H9 (cell line): Measurements from ENCODE around the gene LRRC3C. TPM values are rescaled to one million over a fixed set of nuclear protein-coding genes. Genes with fewer than 3 reads are reported as not detected.

ENCODE experiments used
- DNase-seq: peaks from one replicate; pipeline ENCODE4 v3.0.0-alpha.2; 2017
- H2AFZ ChIP-seq: one replicate; pipeline ENCODE4 v1.6.1; 2013; ENCODE audit warnings: mild to moderate bottlenecking, low read length, control low read depth, moderate library complexity
- H2AK5ac ChIP-seq: 2 replicates; pipeline ENCODE4 v1.6.1; 2013; ENCODE audit warnings: low read length, control low read depth, mixed read lengths; ENCODE audit not compliant: insufficient read length
- H2BK120ac ChIP-seq: one replicate; pipeline ENCODE4 v1.6.1; 2013; ENCODE audit warnings: low read depth, mild to moderate bottlenecking, low read length, control low read depth, inconsistent platforms; ENCODE audit not compliant: poor library complexity, severe bottlenecking
- H2BK12ac ChIP-seq: 2 replicates; pipeline ENCODE4 v1.6.1; 2013; ENCODE audit warnings: low read length, control low read depth, mixed read lengths, low read depth; ENCODE audit not compliant: insufficient read length
- H2BK15ac ChIP-seq: 2 replicates; pipeline ENCODE4 v1.6.1; 2013; ENCODE audit warnings: low read depth, low read length, control low read depth
- H2BK20ac ChIP-seq: one replicate; pipeline ENCODE4 v1.6.1; 2013; ENCODE audit warnings: low read depth, mild to moderate bottlenecking, low read length, control low read depth, inconsistent platforms; ENCODE audit not compliant: poor library complexity, severe bottlenecking
- H2BK5ac ChIP-seq: 2 replicates; pipeline ENCODE4 v1.6.1; 2013; ENCODE audit warnings: low read length, control low read depth, mixed read lengths; ENCODE audit not compliant: insufficient read length
- H3K14ac ChIP-seq: 2 replicates; pipeline ENCODE4 v1.6.1; 2013; ENCODE audit warnings: low read length, control low read depth; ENCODE audit not compliant: insufficient read depth
- H3K18ac ChIP-seq: 2 replicates; pipeline ENCODE4 v1.6.1; 2013; ENCODE audit warnings: low read depth, mild to moderate bottlenecking, mixed read lengths, low read length, control low read depth; ENCODE audit not compliant: insufficient read length
- H3K23ac ChIP-seq: 2 replicates; pipeline ENCODE4 v1.6.1; 2013; ENCODE audit warnings: low read length, control low read depth, mixed read lengths, low read depth; ENCODE audit not compliant: insufficient read length
- H3K23me2 ChIP-seq: 2 replicates; pipeline ENCODE4 v1.6.1; 2013; ENCODE audit warnings: low read depth, mild to moderate bottlenecking, mixed read lengths, low read length, control low read depth; ENCODE audit not compliant: insufficient read length, poor library complexity, severe bottlenecking
- H3K27ac ChIP-seq: 2 replicates; pipeline ENCODE4 v1.5.1; 2013; ENCODE audit warnings: low read length, control low read depth, mixed read lengths, low read depth; ENCODE audit not compliant: insufficient read length
- H3K27me3 ChIP-seq: 2 replicates; pipeline ENCODE4 v1.6.1; 2013; ENCODE audit warnings: low read length, control low read depth, inconsistent platforms; ENCODE audit not compliant: insufficient read depth
- H3K4ac ChIP-seq: 2 replicates; pipeline ENCODE4 v1.6.1; 2013; ENCODE audit warnings: low read depth, mild to moderate bottlenecking, control low read depth, inconsistent platforms, low read length, moderate library complexity
- H3K4me1 ChIP-seq: 2 replicates; pipeline ENCODE4 v1.6.1; 2013; ENCODE audit warnings: low read length, control low read depth, inconsistent platforms; ENCODE audit not compliant: insufficient read depth
- H3K4me2 ChIP-seq: 2 replicates; pipeline ENCODE4 v1.6.1; 2013; ENCODE audit warnings: low read length, control low read depth, mixed read lengths; ENCODE audit not compliant: insufficient read length, insufficient read depth
- H3K56ac ChIP-seq: 2 replicates; pipeline ENCODE4 v1.6.1; 2013; ENCODE audit warnings: low read depth, mild to moderate bottlenecking, mixed read lengths, low read length, control low read depth; ENCODE audit not compliant: insufficient read length
- H3K79me1 ChIP-seq: 2 replicates; pipeline ENCODE4 v1.6.1; 2013; ENCODE audit warnings: low read depth, mild to moderate bottlenecking, moderate library complexity, low read length, control low read depth, inconsistent platforms; ENCODE audit not compliant: insufficient read depth, poor library complexity, severe bottlenecking
- H3K79me2 ChIP-seq: 2 replicates; pipeline ENCODE4 v1.6.1; 2013; ENCODE audit warnings: low read length, control low read depth, inconsistent platforms; ENCODE audit not compliant: insufficient read depth
- H3K9ac ChIP-seq: 2 replicates; pipeline ENCODE4 v1.6.1; 2013; ENCODE audit warnings: low read length, control low read depth, mixed read lengths; ENCODE audit not compliant: insufficient read length; ENCODE audit errors: extremely low read depth
- H3K9me3 ChIP-seq: one replicate; pipeline ENCODE4 v1.6.1; 2013; ENCODE audit warnings: low read depth, low read length, inconsistent platforms; ENCODE audit not compliant: control insufficient read depth
- H3T11ph ChIP-seq: one replicate; pipeline ENCODE4 v1.6.1; 2013; ENCODE audit warnings: mild to moderate bottlenecking, low read length, control low read depth, inconsistent platforms
- H4K20me1 ChIP-seq: one replicate; pipeline ENCODE4 v1.6.1; 2013; ENCODE audit not compliant: control insufficient read depth, insufficient read length, insufficient read depth
- H4K5ac ChIP-seq: 2 replicates; pipeline ENCODE4 v1.6.1; 2013; ENCODE audit warnings: low read depth, mild to moderate bottlenecking, mixed read lengths, low read length, control low read depth; ENCODE audit not compliant: insufficient read length
- H4K8ac ChIP-seq: replicated peaks from 2 replicates; pipeline ENCODE4 v1.6.1; 2013; ENCODE audit warnings: low read length, control low read depth, mixed read lengths, low read depth; ENCODE audit not compliant: insufficient read length
- H4K91ac ChIP-seq: 2 replicates; pipeline ENCODE4 v1.6.1; 2013; ENCODE audit warnings: low read depth, mild to moderate bottlenecking, moderate library complexity, mixed read lengths, low read length, control low read depth; ENCODE audit not compliant: insufficient read length
- H3K27ac Mint-ChIP-seq, 3 experiments: 2 replicates in 2 of 3; 3 replicates in 1 of 3; pipeline ENCODE4 v1.8.0; 2020 to 2021; ENCODE audit warnings: mixed read lengths in 3 of 3, mild to moderate bottlenecking in 1 of 3, moderate library complexity in 1 of 3
- H3K27me3 Mint-ChIP-seq: 2 replicates; pipeline ENCODE4 v1.8.0; 2021; ENCODE audit warnings: low read depth, mild to moderate bottlenecking, moderate library complexity, mixed read lengths
- H3K36me3 Mint-ChIP-seq, 3 experiments: 2 replicates in 2 of 3; 3 replicates in 1 of 3; pipeline ENCODE4 v1.8.0; 2020 to 2021; ENCODE audit warnings: low read depth in 3 of 3, mixed read lengths in 3 of 3; ENCODE audit not compliant: insufficient read depth in 1 of 3
- H3K4me1 Mint-ChIP-seq, 2 experiments: 2 replicates each; pipeline ENCODE4 v1.8.0; 2020; ENCODE audit warnings: mixed read lengths in 2 of 2
- H3K4me3 Mint-ChIP-seq, 2 experiments: 2 replicates in 1 of 2; 3 replicates in 1 of 2; pipeline ENCODE4 v1.8.0; 2020 to 2021; ENCODE audit warnings: mild to moderate bottlenecking in 2 of 2, mixed read lengths in 2 of 2, moderate library complexity in 1 of 2
- H3K9me3 Mint-ChIP-seq, 2 experiments: 2 replicates in 1 of 2; 3 replicates in 1 of 2; pipeline ENCODE4 v1.8.0; 2020; ENCODE audit warnings: mild to moderate bottlenecking in 2 of 2, mixed read lengths in 2 of 2, moderate library complexity in 1 of 2
- CTCF ChIP-seq: fragments of 200-600 bp; sonication (generic); conservative IDR thresholded peaks from 3 replicates; pipeline ENCODE4 v1.8.0; 2021; ENCODE audit warnings: antibody characterized with exemption, mild to moderate bottlenecking
- WGBS: extraction: QIAGEN DNeasy Blood & Tissue Kit; methylation state at CpG from one replicate; pipeline ENCODE4 v1.1.7; 2013; ENCODE audit warnings: missing lambda C conversion rate, low lambda C conversion rate, mixed read lengths; ENCODE audit not compliant: insufficient read length; ENCODE audit errors: extremely low coverage; 5-methylcytosine and 5-hydroxymethylcytosine counted together
- total RNA-seq: library from RNA; stranded (reverse); gene quantifications from 2 replicates; pipeline ENCODE4 v1.2.1, GENCODE V29; 2021

Gene LRRC3C
- total RNA-seq, 1 experiment from 2014 or later, result not detected

GRCh38 chr17:39920218-39921210 is 7.0 kb upstream of the LRRC3C start:
- Mint-ChIP-seq H3K36me3 (peaks cover 21 to 47% (median 46%) of the 10 kb centered on the region in 3 experiments; a peak in 6 of 7 replicates), H3K9me3 (no peaks in the 10 kb centered on the region), H3K27ac (no peak overlapping the region), H3K4me1 (peaks cover 16% of the 10 kb centered on the region in 2 experiments), H3K27me3 (no peaks in the 10 kb centered on the region; the same call in 1 of the 2 replicates), H3K4me3 (no peak overlapping the region; a peak in 1 of 5 replicates)
- H3K14ac ChIP-seq, result no peak overlapping the region
- no peaks in the 10 kb centered on the region for H3K23me2 ChIP-seq
- H3K56ac ChIP-seq, result no peak overlapping the region
- H2BK120ac ChIP-seq, result no peak overlapping the region
- DNase-seq, result no peak
- H3K23ac ChIP-seq, result no peak overlapping the region
- peaks cover 4% of the 10 kb centered on the region; the same call in 1 of the 2 replicates for H3K79me2 ChIP-seq
- H3K9ac ChIP-seq, result no peak overlapping the region
- no CpG with 5 or more reads among the region's 19 CpGs for WGBS
- H2AFZ ChIP-seq, result no peak overlapping the region
- no peak overlapping the region for H2AK5ac ChIP-seq
- peaks cover 5% of the 10 kb centered on the region for H3K79me1 ChIP-seq
- no peak overlapping the region for H4K8ac ChIP-seq
- H4K5ac ChIP-seq, result no peak overlapping the region
- H3K4me2 ChIP-seq, result no peak overlapping the region
- no peak overlapping the region for H2BK15ac ChIP-seq
- no peak overlapping the region for H4K91ac ChIP-seq
- H3K27ac ChIP-seq, result no peak overlapping the region
- H2BK12ac ChIP-seq, result no peak overlapping the region
- no peak overlapping the region for H3K18ac ChIP-seq
- no peaks in the 10 kb centered on the region for H3K27me3 ChIP-seq
- no peaks in the 10 kb centered on the region for H3K9me3 ChIP-seq
- no peaks in the 10 kb centered on the region; the same call in 1 of the 2 replicates for H3K4me1 ChIP-seq
- no peak overlapping the region for H3K4ac ChIP-seq
- TF ChIP-seq CTCF, result no peak
- no peak overlapping the region for H2BK20ac ChIP-seq
- no peak overlapping the region for H2BK5ac ChIP-seq
- no peak overlapping the region for H3T11ph ChIP-seq
- H4K20me1 ChIP-seq, result no peaks in the 10 kb centered on the region
